K562 (cell line): Measurements from ENCODE around the gene HAND2. TPM values are rescaled to one million over a fixed set of nuclear protein-coding genes. Genes with fewer than 3 reads are reported as not detected.

Source experiments
- ATAC-seq: fragments of 200-7000 bp; cut with Tn5 transposase; 3 replicates; pipeline ENCODE4 v1.9.1; 2020; ENCODE audit warnings: moderate library complexity
- BruUV-seq: library from RNA; stranded (reverse); fragments of 400-500 nt; replicated peaks from 2 replicates; lab custom pipeline; 2021; lab: Mats Ljungman, UMichigan
- CTCF ChIA-PET: fragments of 300-600 bp; formaldehyde crosslinking; extraction: SDS; loops from one replicate; lab custom pipeline; 2021; ENCODE audit warnings: low intra/inter-chr PET ratio; lab: Yijun Ruan, JAX
- POLR2A ChIA-PET: fragments of 300-600, 350-650 bp; sonication (Branson Sonifier 250); formaldehyde crosslinking; extraction: SDS; loops from one replicate; lab custom pipeline; 2021; ENCODE audit warnings: antibody characterized with exemption, inconsistent platforms; lab: Yijun Ruan, JAX
- DNase-seq, 4 experiments: peaks; one replicate each; pipeline versions ENCODE4 v3.0.0 to v3.0.0-alpha.2; 2011 to 2018; ENCODE audit warnings: low spot score in 3 of 4, mixed read lengths in 3 of 4; ENCODE audit errors: extremely low read depth in 1 of 4
- FAIRE-seq: peaks from 2 replicates; lab custom pipeline; 2011; peaks lifted over from hg19 to GRCh38; lab: Jason Lieb, UNC
- H2AFZ ChIP-seq: 2 replicates; pipeline ENCODE4 v1.6.0; 2011; ENCODE audit warnings: low read depth, low read length, control low read depth, inconsistent platforms
- H3K27ac ChIP-seq: fragments of 200-600 bp; 3 replicates; pipeline ENCODE4 v1.8.0; 2011; ENCODE audit warnings: low read depth, mild to moderate bottlenecking, control low read depth, inconsistent platforms, low read length, moderate library complexity, mixed read lengths; ENCODE audit errors: extremely low read depth
- H3K27me3 ChIP-seq, 2 experiments: fragments of 300-600 bp in 1 of 2; 2 replicates in 1 of 2; 3 replicates in 1 of 2; pipeline versions ENCODE4 v1.6.0 to v1.8.0; 2011; ENCODE audit warnings: inconsistent platforms in 2 of 2, low read length in 2 of 2, mild to moderate bottlenecking in 1 of 2, mixed read lengths in 1 of 2, moderate library complexity in 1 of 2; ENCODE audit not compliant: control insufficient read depth in 2 of 2, insufficient read depth in 2 of 2
- H3K36me3 ChIP-seq: fragments of 300-600 bp; 3 replicates; pipeline ENCODE4 v1.8.0; 2011; ENCODE audit warnings: mild to moderate bottlenecking, low read length, inconsistent platforms; ENCODE audit not compliant: control insufficient read depth, insufficient read depth
- H3K4me1 ChIP-seq, 2 experiments: fragments of 200-600 bp in 1 of 2; replicated peaks in 1 of 2; 2 replicates in 1 of 2; 3 replicates in 1 of 2; pipeline versions ENCODE4 v1.5.1 to v1.8.0; 2011; ENCODE audit warnings: inconsistent platforms in 2 of 2, low read length in 2 of 2, mild to moderate bottlenecking in 1 of 2, mixed read lengths in 1 of 2, moderate library complexity in 1 of 2; ENCODE audit not compliant: control insufficient read depth in 2 of 2, insufficient read depth in 2 of 2
- H3K4me2 ChIP-seq: 2 replicates; pipeline ENCODE4 v1.6.1; 2011; ENCODE audit warnings: low read length, control low read depth, inconsistent platforms, mixed read lengths; ENCODE audit not compliant: insufficient read depth
- H3K4me3 ChIP-seq: fragments of 200-600 bp; sonication (generic), shearing (Covaris generic); 2 replicates; pipeline ENCODE4 v1.5.1; 2016; ENCODE audit warnings: control low read depth, inconsistent platforms
- H3K79me2 ChIP-seq: fragments of 200-600 bp; 3 replicates; pipeline ENCODE4 v1.8.0; 2011; ENCODE audit warnings: low read length, inconsistent platforms; ENCODE audit not compliant: control insufficient read depth, insufficient read depth
- H3K9ac ChIP-seq, 2 experiments: 2 replicates each; pipeline versions ENCODE4 v1.6.0 to v1.6.1; 2011; ENCODE audit warnings: low read depth in 2 of 2, low read length in 2 of 2, control low read depth in 1 of 2, inconsistent platforms in 1 of 2, mild to moderate bottlenecking in 1 of 2, mixed read lengths in 1 of 2; ENCODE audit not compliant: insufficient read depth in 1 of 2
- H3K9me1 ChIP-seq: one replicate; pipeline ENCODE4 v1.6.0; 2011; ENCODE audit warnings: inconsistent platforms, mild to moderate bottlenecking, low read length, moderate library complexity; ENCODE audit not compliant: control insufficient read depth, insufficient read depth
- H3K9me3 ChIP-seq: replicated peaks from 2 replicates; pipeline ENCODE4 v1.5.1; 2011; ENCODE audit warnings: low read depth, low read length, inconsistent platforms; ENCODE audit not compliant: control insufficient read depth, insufficient read depth
- H4K20me1 ChIP-seq: replicated peaks from 2 replicates; pipeline ENCODE4 v1.6.1; 2011; ENCODE audit warnings: low read length, inconsistent platforms, mixed read lengths; ENCODE audit not compliant: control insufficient read depth, insufficient read depth
- KLF6 ChIP-seq: fragments of 250-450 bp; sonication (Bioruptor Pico); IDR thresholded peaks from 2 replicates; pipeline ENCODE4 v1.4.0; 2020; ENCODE audit warnings: mild to moderate bottlenecking, moderate library complexity, borderline replicate concordance
- NR2C1 ChIP-seq, 2 experiments: fragments of 450-650 bp; IDR thresholded peaks; 2 replicates each; pipeline ENCODE4 v1.6.1; 2017; ENCODE audit warnings: mild to moderate bottlenecking in 2 of 2, antibody characterized with exemption in 1 of 2, inconsistent platforms in 1 of 2, missing compliant biosample characterization in 1 of 2, missing genetic modification characterization in 1 of 2
- RREB1 ChIP-seq: fragments of 250-450 bp; sonication (Bioruptor Pico); IDR thresholded peaks from 2 replicates; pipeline ENCODE4 v1.4.0; 2020
- WGBS: fragments of 100-300 bp; shearing (Covaris generic); methylation state at CpG from one replicate; pipeline ENCODE4 v1.1.6; 2016; ENCODE audit warnings: low coverage, mixed read lengths; ENCODE audit not compliant: insufficient coverage; ENCODE audit errors: missing lambda C conversion rate; 5-methylcytosine and 5-hydroxymethylcytosine counted together
- in situ Hi-C: fragments of 300-500 bp; cut with MboI; formaldehyde crosslinking; loops from 4 replicates; pipeline ENCODE4 v1.15.0; 2018; ENCODE audit warnings: inconsistent platforms, mixed read lengths
- intact Hi-C: fragments of 100-400 bp; cut with micrococcal nuclease; formaldehyde crosslinking; loops from 2 replicates; pipeline ENCODE4 v1.14.2; 2022
- polyA plus RNA-seq, 8 experiments: library from polyadenylated mRNA; depleted of rRNA in 4 of 8; stranded (reverse) in 5 of 8; unstranded in 3 of 8; fragments of >200 nt; fragmentation: Nextera tagmentation in 2 of 8; fragmentation: Illumina TruSeq in 1 of 8; extraction: Ambion mirVana in 2 of 8; extraction: Trizol in 1 of 8; gene quantifications; 2 replicates each; pipeline versions ENCODE4 v1.2.1 to v1.2.3, GENCODE V29; 2011 to 2014; ENCODE audit warnings: inconsistent platforms in 1 of 8, missing spikeins in 1 of 8
- total RNA-seq, 7 experiments: library from RNA; depleted of rRNA in 6 of 7; stranded (reverse); fragments of >200 nt in 6 of 7; fragmentation: Illumina TruSeq in 2 of 7; extraction: Trizol in 2 of 7; gene quantifications; 2 replicates each; pipeline versions ENCODE4 v1.2.1 to v1.2.3, GENCODE V29; 2011 to 2021; ENCODE audit warnings: low replicate concordance in 1 of 7

HAND2 gene
- total and polyA plus RNA-seq, 9 of the 15 experiments (the other 6 are each of a cell fraction or from before 2014, with no cell fraction given): 1.7 to 12.8 (median 4.9) TPM

- Histone ChIP-seq H3K4me1 (peaks cover 0 to 6% of the 10 kb centered on the region in 2 experiments; a peak in 3 of 5 replicates), H3K27ac (no peak overlapping the region), H3K9ac (no peak overlapping the region), H3K4me3 (no peak overlapping the region), H4K20me1 (no peaks in the 10 kb centered on the region), H3K36me3 (no peaks in the 10 kb centered on the region), H3K9me3 (no peaks in the 10 kb centered on the region), H3K9me1 (no peaks in the 10 kb centered on the region), H3K4me2 (no peak overlapping the region), H2AFZ (no peak overlapping the region), H3K79me2 (no peaks in the 10 kb centered on the region), H3K27me3 (no peaks in the 10 kb centered on the region; a peak in 1 of 5 replicates)
- TF ChIP-seq KLF6 (CRISPR knock-in tag) (no peak), RREB1 (CRISPR knock-in tag) (no peak), NR2C1 (IDR thresholded peaks at IDR 0.05) (no peak), NR2C1 (tag; IDR thresholded peaks at IDR 0.05) (no peak)
- intact Hi-C loops (no loop called here), in situ Hi-C loops (no loop called here)
- ChIA-PET POLR2A (no interaction called here), CTCF (no interaction called here)
- DNase-seq (no peak), ATAC-seq (no peak), FAIRE-seq (no peak)
- WGBS: 18% methylated on average over 3 of the region's 3 CpGs
- no TSS peak for BruUV-seq
Measured at GRCh38 chr4:173498771-173499170, 31.3 kb downstream of the HAND2 start.
